K562 (cell line): ENCODE measurements around the gene RCE1. TPM values are rescaled to one million over a fixed set of nuclear protein-coding genes. Genes with fewer than 3 reads are reported as not detected.
A peak's percentile ranks its signal among the peaks of the same experiment; 100 is the strongest.

ENCODE experiments used
- BMI1 ChIP-seq: fragments of 150-350 bp; IDR thresholded peaks from 2 replicates; pipeline ENCODE4 v1.6.1; 2014; ENCODE audit warnings: low read length
- CBX1 ChIP-seq: sonication (generic); IDR thresholded peaks from 2 replicates; pipeline ENCODE4 v1.6.1; 2016; ENCODE audit warnings: antibody characterized with exemption, low read depth, mild to moderate bottlenecking
- CHCHD3 ChIP-seq: fragments of 250-450 bp; sonication (Bioruptor Pico); IDR thresholded peaks from 2 replicates; pipeline ENCODE4 v2.1.2; 2022; ENCODE audit warnings: mild to moderate bottlenecking
- CREB1 ChIP-seq, 2 experiments: sonication (generic) in 1 of 2; formaldehyde crosslinking in 1 of 2; IDR thresholded peaks; 2 replicates each; pipeline versions ENCODE4 v1.6.1 to v1.8.0; 2012 to 2022; ENCODE audit warnings: inconsistent platforms in 1 of 2, mild to moderate bottlenecking in 1 of 2, missing genetic modification reagents in 1 of 2, moderate library complexity in 1 of 2
- ESRRB ChIP-seq: fragments of 250-450 bp; sonication (Bioruptor Pico); IDR thresholded peaks from 2 replicates; pipeline ENCODE4 v1.5.0; 2020; ENCODE audit warnings: mild to moderate bottlenecking, moderate library complexity, borderline replicate concordance
- ETS2 ChIP-seq: IDR thresholded peaks from 2 replicates; pipeline ENCODE4 v1.6.1; 2016; ENCODE audit warnings: borderline replicate concordance, missing genetic modification characterization, mild to moderate bottlenecking, moderate library complexity, missing compliant biosample characterization; ENCODE audit not compliant: poor library complexity, severe bottlenecking
- GTF2E2 ChIP-seq: fragments of 200-800 bp; sonication (Bioruptor generic); IDR thresholded peaks from 2 replicates; pipeline ENCODE4 v1.6.1; 2016; ENCODE audit warnings: missing genetic modification characterization, missing compliant biosample characterization
- HNRNPL ChIP-seq: fragments of 200-400 bp; formaldehyde crosslinking; IDR thresholded peaks from 2 replicates; pipeline ENCODE4 v1.6.1; 2017; ENCODE audit warnings: low read depth, mild to moderate bottlenecking, low read length
- HNRNPUL1 ChIP-seq: fragments of 200-400 bp; formaldehyde crosslinking; IDR thresholded peaks from 2 replicates; pipeline ENCODE4 v1.6.1; 2017; ENCODE audit warnings: low read length
- JUN ChIP-seq, 2 experiments: sonication (generic) in 1 of 2; formaldehyde crosslinking in 1 of 2; IDR thresholded peaks; 2 replicates each; pipeline versions ENCODE4 v1.6.1 to v1.8.0; 2012 to 2022; ENCODE audit warnings: borderline replicate concordance in 2 of 2, mild to moderate bottlenecking in 2 of 2, improper control_type of control experiment in 1 of 2, low read depth in 1 of 2, low read length in 1 of 2, missing genetic modification reagents in 1 of 2
- KDM5B ChIP-seq: fragments of 200-600 bp; sonication (generic); IDR thresholded peaks from 2 replicates; pipeline ENCODE4 v1.6.1; 2012; ENCODE audit warnings: low read depth, mild to moderate bottlenecking, moderate library complexity, low read length, control low read depth, inconsistent platforms; ENCODE audit not compliant: insufficient replicate concordance
- MCM5 ChIP-seq: fragments of 450-650 bp; IDR thresholded peaks from 2 replicates; pipeline ENCODE4 v1.6.1; 2016; ENCODE audit warnings: low read depth
- MED1 ChIP-seq: sonication (generic); formaldehyde crosslinking; IDR thresholded peaks from 2 replicates; pipeline ENCODE4 v1.8.1; 2023; ENCODE audit warnings: missing genetic modification reagents, borderline replicate concordance
- NFIX ChIP-seq: fragments of 250-450 bp; sonication (Bioruptor Pico); IDR thresholded peaks from 2 replicates; pipeline ENCODE4 v1.4.0; 2020; ENCODE audit warnings: low read depth, mild to moderate bottlenecking, moderate library complexity
- PHTF2 ChIP-seq: fragments of 250-450 bp; sonication (Bioruptor Pico); IDR thresholded peaks from 2 replicates; pipeline ENCODE4 v1.5.0; 2021; ENCODE audit warnings: mild to moderate bottlenecking
- PTRF ChIP-seq: fragments of 450-650 bp; IDR thresholded peaks from 2 replicates; pipeline ENCODE4 v1.6.1; 2016; ENCODE audit warnings: mild to moderate bottlenecking, missing genetic modification characterization, missing compliant biosample characterization
- RBM22 ChIP-seq: fragments of 200-400 bp; formaldehyde crosslinking; IDR thresholded peaks from 2 replicates; pipeline ENCODE4 v1.6.1; 2018; ENCODE audit warnings: low read length, low read depth; ENCODE audit not compliant: poor library complexity, severe bottlenecking
- SMARCA5 ChIP-seq: fragments of 450-650 bp; IDR thresholded peaks from 2 replicates; pipeline ENCODE4 v1.6.1; 2016
- ZZZ3 ChIP-seq: fragments of 450-650 bp; IDR thresholded peaks from 2 replicates; pipeline ENCODE4 v1.6.1; 2016; ENCODE audit warnings: antibody characterized with exemption, mild to moderate bottlenecking, moderate library complexity
- polyA plus RNA-seq, 8 experiments: library from polyadenylated mRNA; depleted of rRNA in 4 of 8; stranded (reverse) in 5 of 8; unstranded in 3 of 8; fragments of >200 nt; fragmentation: Nextera tagmentation in 2 of 8; fragmentation: Illumina TruSeq in 1 of 8; extraction: Ambion mirVana in 2 of 8; extraction: Trizol in 1 of 8; gene quantifications; 2 replicates each; pipeline versions ENCODE4 v1.2.1 to v1.2.3, GENCODE V29; 2011 to 2014; ENCODE audit warnings: inconsistent platforms in 1 of 8, missing spikeins in 1 of 8
- total RNA-seq, 7 experiments: library from RNA; depleted of rRNA in 6 of 7; stranded (reverse); fragments of >200 nt in 6 of 7; fragmentation: Illumina TruSeq in 2 of 7; extraction: Trizol in 2 of 7; gene quantifications; 2 replicates each; pipeline versions ENCODE4 v1.2.1 to v1.2.3, GENCODE V29; 2011 to 2021; ENCODE audit warnings: low replicate concordance in 1 of 7
- TF ChIP-seq, protein P1 (sequence below), 3 experiments: fragments of 200-800 bp in 1 of 3; fragments of 250-450 bp in 1 of 3; fragments of 450-650 bp in 1 of 3; sonication (Bioruptor Pico) in 1 of 3; sonication (Bioruptor generic) in 1 of 3; formaldehyde crosslinking in 1 of 3; IDR thresholded peaks; 2 replicates each; pipeline versions ENCODE4 v1.6.1 to v1.8.0; 2016 to 2022; ENCODE audit warnings: mild to moderate bottlenecking in 2 of 3, missing genetic modification characterization in 2 of 3, missing compliant biosample characterization in 1 of 3, moderate library complexity in 1 of 3
- TF ChIP-seq, protein P2 (sequence below), 2 experiments: fragments of 450-650 bp; conservative IDR thresholded peaks; 2 replicates each; pipeline ENCODE4 v1.6.1; 2017; ENCODE audit warnings: mild to moderate bottlenecking in 2 of 2, moderate library complexity in 2 of 2

Gene RCE1
- total and polyA plus RNA-seq, 9 of the 15 experiments (the other 6 are each of a cell fraction or from before 2014, with no cell fraction given): 0.75 to 41.5 (median 15.1) TPM

DNA sequence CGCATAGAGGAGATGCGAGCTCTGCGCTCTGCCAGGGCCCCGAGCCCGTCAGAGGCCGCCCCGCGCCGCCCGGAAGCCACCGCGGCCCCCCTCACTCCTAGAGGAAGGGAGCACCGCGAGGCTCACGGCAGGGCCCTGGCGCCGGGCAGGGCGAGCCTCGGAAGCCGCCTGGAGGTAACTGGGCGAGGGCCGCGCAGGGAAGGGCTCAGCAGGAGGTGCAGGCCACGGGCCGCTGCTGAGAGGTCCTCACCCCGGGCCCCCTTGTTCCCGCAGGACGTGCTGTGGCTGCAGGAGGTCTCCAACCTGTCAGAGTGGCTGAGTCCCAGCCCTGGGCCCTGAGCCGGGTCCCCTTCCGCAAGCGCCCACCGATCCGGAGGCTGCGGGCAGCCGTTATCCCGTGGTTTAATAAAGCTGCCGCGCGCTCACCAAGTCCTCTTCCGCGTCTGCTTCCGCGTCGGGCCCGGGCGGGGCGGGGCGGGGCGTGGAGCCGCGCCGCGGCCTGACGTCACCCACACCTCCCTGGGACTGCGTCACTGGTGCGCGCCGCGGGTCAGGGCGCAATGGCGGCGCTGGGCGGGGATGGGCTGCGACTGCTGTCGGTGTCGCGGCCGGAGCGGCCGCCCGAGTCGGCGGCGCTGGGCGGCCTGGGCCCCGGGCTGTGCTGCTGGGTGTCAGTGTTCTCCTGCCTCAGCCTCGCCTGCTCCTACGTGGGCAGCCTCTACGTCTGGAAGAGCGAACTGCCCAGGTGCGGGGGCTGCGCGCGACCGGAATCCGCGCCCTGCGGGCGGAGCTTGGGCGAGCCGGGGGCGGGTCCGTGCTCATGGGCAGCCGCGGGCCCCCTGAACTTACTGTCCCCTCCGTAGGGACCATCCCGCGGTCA is at the start of gene RCE1 (continued):
- TF ChIP-seq HNRNPL (0 out of 2 replicates have a peak, but pooled peaks have one; percentile 37), PHTF2 (CRISPR knock-in tag) (no peak), SMARCA5 (no peak), BMI1 (no peak), ETS2 (no peak), CREB1 (IDR thresholded peaks at IDR 0.05) (peak; percentile 99), CREB1 (CRISPR knock-in tag; IDR thresholded peaks at IDR 0.05) (peak; percentile 98), GTF2E2 (tag) (peak; percentile 86), MCM5 (no peak), ZZZ3 (no peak), CHCHD3 (CRISPR knock-in tag) (no peak), PTRF (tag) (no peak), MED1 (CRISPR knock-in tag) (no peak), CBX1 (peak; percentile 65; the same call in 1 of the 2 replicates), JUN (IDR thresholded peaks at IDR 0.05; ENCODE audit: borderline replicate concordance, low read depth, low read length) (peak; percentile 84), JUN (CRISPR knock-in tag; IDR thresholded peaks at IDR 0.05; ENCODE audit: borderline replicate concordance) (peak; percentile 77; the same call in 1 of the 2 replicates), ESRRB (CRISPR knock-in tag) (no peak), HNRNPUL1 (no peak), NFIX (CRISPR knock-in tag) (no peak), KDM5B (peak; percentile 87), RBM22 (peak; percentile 58)
- TF ChIP-seq, protein P1, sequence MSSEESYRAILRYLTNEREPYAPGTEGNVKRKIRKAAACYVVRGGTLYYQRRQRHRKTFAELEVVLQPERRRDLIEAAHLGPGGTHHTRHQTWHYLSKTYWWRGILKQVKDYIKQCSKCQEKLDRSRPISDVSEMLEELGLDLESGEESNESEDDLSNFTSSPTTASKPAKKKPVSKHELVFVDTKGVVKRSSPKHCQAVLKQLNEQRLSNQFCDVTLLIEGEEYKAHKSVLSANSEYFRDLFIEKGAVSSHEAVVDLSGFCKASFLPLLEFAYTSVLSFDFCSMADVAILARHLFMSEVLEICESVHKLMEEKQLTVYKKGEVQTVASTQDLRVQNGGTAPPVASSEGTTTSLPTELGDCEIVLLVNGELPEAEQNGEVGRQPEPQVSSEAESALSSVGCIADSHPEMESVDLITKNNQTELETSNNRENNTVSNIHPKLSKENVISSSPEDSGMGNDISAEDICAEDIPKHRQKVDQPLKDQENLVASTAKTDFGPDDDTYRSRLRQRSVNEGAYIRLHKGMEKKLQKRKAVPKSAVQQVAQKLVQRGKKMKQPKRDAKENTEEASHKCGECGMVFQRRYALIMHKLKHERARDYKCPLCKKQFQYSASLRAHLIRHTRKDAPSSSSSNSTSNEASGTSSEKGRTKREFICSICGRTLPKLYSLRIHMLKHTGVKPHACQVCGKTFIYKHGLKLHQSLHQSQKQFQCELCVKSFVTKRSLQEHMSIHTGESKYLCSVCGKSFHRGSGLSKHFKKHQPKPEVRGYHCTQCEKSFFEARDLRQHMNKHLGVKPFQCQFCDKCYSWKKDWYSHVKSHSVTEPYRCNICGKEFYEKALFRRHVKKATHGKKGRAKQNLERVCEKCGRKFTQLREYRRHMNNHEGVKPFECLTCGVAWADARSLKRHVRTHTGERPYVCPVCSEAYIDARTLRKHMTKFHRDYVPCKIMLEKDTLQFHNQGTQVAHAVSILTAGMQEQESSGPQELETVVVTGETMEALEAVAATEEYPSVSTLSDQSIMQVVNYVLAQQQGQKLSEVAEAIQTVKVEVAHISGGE (CRISPR knock-in tag; IDR thresholded peaks at IDR 0.05): peak in 1 of 3 experiments; percentile 57; a peak in 1 of 6 replicates
- TF ChIP-seq, protein P2, sequence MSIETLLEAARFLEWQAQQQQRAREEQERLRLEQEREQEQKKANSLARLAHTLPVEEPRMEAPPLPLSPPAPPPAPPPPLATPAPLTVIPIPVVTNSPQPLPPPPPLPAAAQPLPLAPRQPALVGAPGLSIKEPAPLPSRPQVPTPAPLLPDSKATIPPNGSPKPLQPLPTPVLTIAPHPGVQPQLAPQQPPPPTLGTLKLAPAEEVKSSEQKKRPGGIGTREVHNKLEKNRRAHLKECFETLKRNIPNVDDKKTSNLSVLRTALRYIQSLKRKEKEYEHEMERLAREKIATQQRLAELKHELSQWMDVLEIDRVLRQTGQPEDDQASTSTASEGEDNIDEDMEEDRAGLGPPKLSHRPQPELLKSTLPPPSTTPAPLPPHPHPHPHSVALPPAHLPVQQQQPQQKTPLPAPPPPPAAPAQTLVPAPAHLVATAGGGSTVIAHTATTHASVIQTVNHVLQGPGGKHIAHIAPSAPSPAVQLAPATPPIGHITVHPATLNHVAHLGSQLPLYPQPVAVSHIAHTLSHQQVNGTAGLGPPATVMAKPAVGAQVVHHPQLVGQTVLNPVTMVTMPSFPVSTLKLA (conservative IDR thresholded peaks at IDR 0.05): peak; percentile 48 to 87; a peak in 3 of 4 replicates
